Skeletal muscle cell (primary cell): ENCODE results near the gene ETV6.
A peak's percentile ranks its signal among the peaks of the same experiment; 100 is the strongest.

Experiments
- DNase-seq: peaks from one replicate; pipeline ENCODE4 v3.0.0-alpha.2; 2010; ENCODE audit warnings: low read depth
- H3K4me3 ChIP-seq: 2 replicates; pipeline ENCODE4 v1.5.1; 2011; ENCODE audit warnings: low read depth, mild to moderate bottlenecking, control low read depth, low read length, moderate library complexity

ETV6 gene

GRCh38 chr12:11805680-11806079 lies 156.2 kb downstream of the ETV6 start:
- no peak overlapping the region for H3K4me3 ChIP-seq
- no peak for DNase-seq

GRCh38 chr12:11807458-11807857 lies 158.0 kb downstream of the ETV6 start:
- no peak for DNase-seq
- H3K4me3 ChIP-seq = no peak overlapping the region

- no peak overlapping the region for H3K4me3 ChIP-seq
- no peak for DNase-seq
Measured at GRCh38 chr12:11808931-11809330, 159.5 kb downstream of the ETV6 start.

GRCh38 chr12:11810206-11810545 lies 160.7 kb downstream of the ETV6 start:
- no peak overlapping the region for H3K4me3 ChIP-seq
- no peak for DNase-seq

- no peak for DNase-seq
- no peak overlapping the region for H3K4me3 ChIP-seq
Measured at GRCh38 chr12:11811008-11811407, 161.5 kb downstream of the ETV6 start.

- no peak for DNase-seq
- H3K4me3 ChIP-seq = peak overlapping the region; percentile 27
Measured at GRCh38 chr12:11812241-11812585, 162.7 kb downstream of the ETV6 start.

- peak overlapping the region; percentile 27 for H3K4me3 ChIP-seq
- DNase-seq = no peak
Measured at GRCh38 chr12:11812586-11813437, 163.3 kb downstream of the ETV6 start.

- H3K4me3 ChIP-seq = no peak overlapping the region
Measured at GRCh38 chr12:11813438-11813813, 164.0 kb downstream of the ETV6 start.

GRCh38 chr12:11814374-11814773 lies 164.9 kb downstream of the ETV6 start:
- DNase-seq = peak; percentile 66
- H3K4me3 ChIP-seq = no peak overlapping the region

More at GRCh38 chr12:11813438-11813813, 164.0 kb downstream of the ETV6 start:
- DNase-seq = no peak

GRCh38 chr12:11815397-11815796 lies 165.9 kb downstream of the ETV6 start:
- no peak for DNase-seq
- no peak overlapping the region for H3K4me3 ChIP-seq

GRCh38 chr12:11819643-11820042 lies 170.2 kb downstream of the ETV6 start:
- no peak for DNase-seq
- H3K4me3 ChIP-seq = no peak overlapping the region

- DNase-seq = no peak
- H3K4me3 ChIP-seq = no peak overlapping the region
Measured at GRCh38 chr12:11820476-11820875, 171.0 kb downstream of the ETV6 start.

- no peak for DNase-seq
- no peak overlapping the region for H3K4me3 ChIP-seq
Measured at GRCh38 chr12:11821386-11822080, 172.1 kb downstream of the ETV6 start.

- no peak overlapping the region for H3K4me3 ChIP-seq
- DNase-seq = no peak
Measured at GRCh38 chr12:11822081-11822834, 172.8 kb downstream of the ETV6 start.

GRCh38 chr12:11823043-11823442 lies 173.6 kb downstream of the ETV6 start:
- no peak overlapping the region for H3K4me3 ChIP-seq

GRCh38 chr12:11823593-11823992 lies 174.1 kb downstream of the ETV6 start:
- no peak for DNase-seq
- no peak overlapping the region for H3K4me3 ChIP-seq

More at GRCh38 chr12:11823043-11823442, 173.6 kb downstream of the ETV6 start:
- no peak for DNase-seq

- DNase-seq = no peak
- no peak overlapping the region for H3K4me3 ChIP-seq
Measured at GRCh38 chr12:11824069-11824468, 174.6 kb downstream of the ETV6 start.

GRCh38 chr12:11824736-11825135 lies 175.3 kb downstream of the ETV6 start:
- DNase-seq = no peak

GRCh38 chr12:11825278-11825677 lies 175.8 kb downstream of the ETV6 start:
- no peak overlapping the region for H3K4me3 ChIP-seq
- DNase-seq = no peak

More at GRCh38 chr12:11824736-11825135, 175.3 kb downstream of the ETV6 start:
- H3K4me3 ChIP-seq = no peak overlapping the region

GRCh38 chr12:11826574-11826973 lies 177.1 kb downstream of the ETV6 start:
- DNase-seq = no peak
- H3K4me3 ChIP-seq = no peak overlapping the region
